ENCODE results near the gene CSHL1. TPM values are rescaled to one million over a fixed set of nuclear protein-coding genes. Genes with fewer than 3 reads are reported as not detected.
A peak's percentile ranks its signal among the peaks of the same experiment; 100 is the strongest.

The CSHL1 gene
- total and polyA plus RNA-seq, 2 donors (not counting 1 experiment from before 2014, with no cell fraction given), result not detected

- H3K9me3 ChIP-seq (ENCODE audit: control extremely low read depth in 1 of 3, control insufficient read depth in 2 of 3, insufficient read depth in 1 of 3, low read length in 2 of 3), result no peaks in the 10 kb centered on the region
- H3K4me1 Mint-ChIP-seq, result peaks cover 31% of the 10 kb centered on the region
- peak overlapping the region; percentile 79 to 82 for H3K27ac ChIP-seq (ENCODE audit: low read length in 2 of 2)
- no peak for ATAC-seq (ENCODE audit: low read depth)
- ChIA-PET CTCF (interaction anchor here (1.2 to 14.6 kb wide), 10 partner anchors 9 to 179 kb away, joined by 3 to 504 read pairs (median 19); partner anchors contain the start of genes CD79B, CSHL1, GH1 and ICAM2), POLR2A (interaction anchor here (1.2 to 1.3 kb wide), 3 partner anchors 9 to 20 kb away, joined by 3 to 5 read pairs (median 4); no protein-coding TSS in a partner anchor)
- intact Hi-C loops (cut with micrococcal nuclease), result no loop called here
- H3K27me3 Mint-ChIP-seq, result no peaks in the 10 kb centered on the region
- no peaks in the 10 kb centered on the region for H3K27me3 ChIP-seq (replicated peaks in 1 of 4; ENCODE audit: control extremely low read depth in 1 of 4, control insufficient read depth in 3 of 4, insufficient read depth in 4 of 4, low read length in 3 of 4)
- no peaks in the 10 kb centered on the region for H3K9me3 Mint-ChIP-seq (ENCODE audit: insufficient read depth)
- no peak overlapping the region for H2AFZ ChIP-seq (ENCODE audit: insufficient read depth, low read depth, low read length, poor library complexity, severe bottlenecking)
- no peak overlapping the region for H3K9ac ChIP-seq (ENCODE audit: low read length)
- H4K20me1 ChIP-seq (ENCODE audit: control insufficient read depth, insufficient read depth, low read length, poor library complexity, severe bottlenecking), result no peaks in the 10 kb centered on the region
- H3K4me1 ChIP-seq (ENCODE audit: control insufficient read depth in 2 of 2, insufficient read depth in 2 of 2, low read length in 2 of 2), result peaks cover 36 to 52% of the 10 kb centered on the region in 2 donors
- H3K36me3 ChIP-seq (replicated peaks in 1 of 2; ENCODE audit: control extremely low read depth in 1 of 2, control insufficient read depth in 1 of 2, extremely low read depth in 1 of 2, insufficient read depth in 2 of 2, low read length in 1 of 2), result no peaks in the 10 kb centered on the region
- no peaks in the 10 kb centered on the region for H3K79me2 ChIP-seq (ENCODE audit: control insufficient read depth, insufficient read depth, low read length)
- WGBS (ENCODE audit: insufficient coverage), result 82% methylated on average over 7 of the region's 11 CpGs
- TF ChIP-seq, protein P1, sequence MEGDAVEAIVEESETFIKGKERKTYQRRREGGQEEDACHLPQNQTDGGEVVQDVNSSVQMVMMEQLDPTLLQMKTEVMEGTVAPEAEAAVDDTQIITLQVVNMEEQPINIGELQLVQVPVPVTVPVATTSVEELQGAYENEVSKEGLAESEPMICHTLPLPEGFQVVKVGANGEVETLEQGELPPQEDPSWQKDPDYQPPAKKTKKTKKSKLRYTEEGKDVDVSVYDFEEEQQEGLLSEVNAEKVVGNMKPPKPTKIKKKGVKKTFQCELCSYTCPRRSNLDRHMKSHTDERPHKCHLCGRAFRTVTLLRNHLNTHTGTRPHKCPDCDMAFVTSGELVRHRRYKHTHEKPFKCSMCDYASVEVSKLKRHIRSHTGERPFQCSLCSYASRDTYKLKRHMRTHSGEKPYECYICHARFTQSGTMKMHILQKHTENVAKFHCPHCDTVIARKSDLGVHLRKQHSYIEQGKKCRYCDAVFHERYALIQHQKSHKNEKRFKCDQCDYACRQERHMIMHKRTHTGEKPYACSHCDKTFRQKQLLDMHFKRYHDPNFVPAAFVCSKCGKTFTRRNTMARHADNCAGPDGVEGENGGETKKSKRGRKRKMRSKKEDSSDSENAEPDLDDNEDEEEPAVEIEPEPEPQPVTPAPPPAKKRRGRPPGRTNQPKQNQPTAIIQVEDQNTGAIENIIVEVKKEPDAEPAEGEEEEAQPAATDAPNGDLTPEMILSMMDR (IDR thresholded peaks at IDR 0.05), result peak; percentile 6
- no peak for TF ChIP-seq EZH2 (IDR thresholded peaks at IDR 0.05; ENCODE audit: borderline replicate concordance, insufficient read depth, low read depth, low read length, poor library complexity, severe bottlenecking)
- H3K4me2 ChIP-seq (replicated peaks; ENCODE audit: low read depth, low read length, poor library complexity, severe bottlenecking), result no peak overlapping the region
- DNase-seq, result peak; percentile 19
- peak overlapping the region; percentile 15 for H3K4me3 Mint-ChIP-seq
- peak overlapping the region; percentile 96 for H3K27ac Mint-ChIP-seq
- no peak overlapping the region for H3K4me3 ChIP-seq (ENCODE audit: control extremely low read depth in 1 of 5, extremely low read depth in 1 of 5, insufficient read depth in 1 of 5, low read depth in 2 of 5, low read length in 4 of 5)
Observed at GRCh38 chr17:63955232-63955631, 44.2 kb upstream of the CSHL1 start.

- H3K4me3 ChIP-seq (ENCODE audit: control extremely low read depth in 1 of 5, extremely low read depth in 1 of 5, insufficient read depth in 1 of 5, low read depth in 2 of 5, low read length in 4 of 5), result peak overlapping the region in 1 of 5 experiments; percentile 15
- H3K36me3 ChIP-seq (replicated peaks in 1 of 2; ENCODE audit: control extremely low read depth in 1 of 2, control insufficient read depth in 1 of 2, extremely low read depth in 1 of 2, insufficient read depth in 2 of 2, low read length in 1 of 2), result no peaks in the 10 kb centered on the region
- peak; percentile 87 for ATAC-seq (ENCODE audit: low read depth)
- intact Hi-C loops (cut with micrococcal nuclease), result loop anchor here (1.0 to 5.0 kb wide), 2 partner anchors 71 to 178 kb away; partner anchors contain the start of gene ERN1
- H3K4me1 Mint-ChIP-seq, result peaks cover 30% of the 10 kb centered on the region
- no peaks in the 10 kb centered on the region for H3K27me3 Mint-ChIP-seq
- H3K4me1 ChIP-seq (ENCODE audit: control insufficient read depth in 2 of 2, insufficient read depth in 2 of 2, low read length in 2 of 2), result peaks cover 36 to 58% of the 10 kb centered on the region in 2 donors
- H3K4me3 Mint-ChIP-seq, result peak overlapping the region; percentile 81
- peak overlapping the region; percentile 8 for H3K9ac ChIP-seq (ENCODE audit: low read length)
- peak overlapping the region; percentile 47 for H2AFZ ChIP-seq (ENCODE audit: insufficient read depth, low read depth, low read length, poor library complexity, severe bottlenecking)
- H3K27me3 ChIP-seq (replicated peaks in 1 of 4; ENCODE audit: control extremely low read depth in 1 of 4, control insufficient read depth in 3 of 4, insufficient read depth in 4 of 4, low read length in 3 of 4), result no peaks in the 10 kb centered on the region
- peak; percentile 81 for DNase-seq
- CTCF ChIA-PET, result interaction anchor here (1.1 to 14.6 kb wide), 12 partner anchors 8 to 179 kb away, joined by 3 to 504 read pairs (median 14); partner anchors contain the start of genes CD79B, CSHL1, GH1 and ICAM2
- H3K9me3 Mint-ChIP-seq (ENCODE audit: insufficient read depth), result no peaks in the 10 kb centered on the region
- TF ChIP-seq, protein P1 (IDR thresholded peaks at IDR 0.05), result no peak
- TF ChIP-seq EZH2 (IDR thresholded peaks at IDR 0.05; ENCODE audit: borderline replicate concordance, insufficient read depth, low read depth, low read length, poor library complexity, severe bottlenecking), result no peak
- H3K27ac Mint-ChIP-seq, result peak overlapping the region; percentile 96
- WGBS (ENCODE audit: insufficient coverage), result 0% methylated on average over 5 of the region's 11 CpGs
- H3K27ac ChIP-seq (ENCODE audit: low read length in 2 of 2), result peak overlapping the region; percentile 79 to 82
- H3K79me2 ChIP-seq (ENCODE audit: control insufficient read depth, insufficient read depth, low read length), result peaks cover 3% of the 10 kb centered on the region
- POLR2A ChIA-PET, result interaction anchor here (0.6 to 1.3 kb wide), 7 partner anchors 17 to 446 kb away, joined by 3 to 7 read pairs (median 5); partner anchors contain the start of gene ERN1
- H3K4me2 ChIP-seq (replicated peaks; ENCODE audit: low read depth, low read length, poor library complexity, severe bottlenecking), result peak overlapping the region; percentile 73
- no peaks in the 10 kb centered on the region for H4K20me1 ChIP-seq (ENCODE audit: control insufficient read depth, insufficient read depth, low read length, poor library complexity, severe bottlenecking)
- no peaks in the 10 kb centered on the region for H3K9me3 ChIP-seq (ENCODE audit: control extremely low read depth in 1 of 3, control insufficient read depth in 2 of 3, insufficient read depth in 1 of 3, low read length in 2 of 3)
Observed at GRCh38 chr17:63954402-63955063, 43.5 kb upstream of the CSHL1 start.
